ENCODE results near the gene MUC5B.

MUC5B gene

DNA sequence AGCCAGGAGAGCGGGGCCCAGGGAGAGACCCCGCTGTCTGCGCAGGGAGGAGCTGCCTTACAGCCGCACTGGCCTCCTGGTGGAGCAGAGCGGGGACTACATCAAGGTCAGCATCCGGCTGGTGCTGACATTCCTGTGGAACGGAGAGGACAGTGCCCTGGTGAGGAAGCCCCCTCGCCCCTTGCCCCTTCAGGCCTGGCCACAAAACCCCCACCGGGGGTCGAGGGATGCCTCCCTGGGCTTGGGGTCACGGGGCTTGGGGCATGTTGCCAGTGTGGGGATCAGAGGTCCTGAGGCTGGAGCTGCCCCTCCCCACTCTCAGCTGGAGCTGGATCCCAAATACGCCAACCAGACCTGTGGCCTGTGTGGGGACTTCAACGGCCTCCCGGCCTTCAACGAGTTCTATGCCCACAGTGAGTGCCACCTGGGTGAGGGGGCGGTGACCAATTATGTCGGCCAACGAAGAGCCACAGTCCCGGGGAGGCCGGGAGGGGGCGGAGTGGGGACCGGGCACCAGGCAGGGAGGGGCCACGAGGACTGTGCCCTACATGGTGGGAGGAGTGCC lies 4.2 kb downstream of the MUC5B start:
- H3K9me3 ChIP-seq (ENCODE audit: control insufficient read depth, insufficient read depth, low read length), result no peaks in the 10 kb centered on the region
- no peak overlapping the region for H3K9ac ChIP-seq (ENCODE audit: low read depth, low read length)
- no peaks in the 10 kb centered on the region; the same call in 1 of the 2 replicates for H3K4me1 ChIP-seq (ENCODE audit: control insufficient read depth, insufficient read depth, low read length)
- no peak overlapping the region for H3K4me3 ChIP-seq (ENCODE audit: low read depth, low read length)
- no peaks in the 10 kb centered on the region for H3K27me3 ChIP-seq (ENCODE audit: control insufficient read depth, insufficient read depth, low read length)
- no peaks in the 10 kb centered on the region for H3K36me3 ChIP-seq (ENCODE audit: control insufficient read depth, insufficient read depth, low read length)
- no peak overlapping the region for H3K27ac ChIP-seq (ENCODE audit: low read depth, low read length)

DNA sequence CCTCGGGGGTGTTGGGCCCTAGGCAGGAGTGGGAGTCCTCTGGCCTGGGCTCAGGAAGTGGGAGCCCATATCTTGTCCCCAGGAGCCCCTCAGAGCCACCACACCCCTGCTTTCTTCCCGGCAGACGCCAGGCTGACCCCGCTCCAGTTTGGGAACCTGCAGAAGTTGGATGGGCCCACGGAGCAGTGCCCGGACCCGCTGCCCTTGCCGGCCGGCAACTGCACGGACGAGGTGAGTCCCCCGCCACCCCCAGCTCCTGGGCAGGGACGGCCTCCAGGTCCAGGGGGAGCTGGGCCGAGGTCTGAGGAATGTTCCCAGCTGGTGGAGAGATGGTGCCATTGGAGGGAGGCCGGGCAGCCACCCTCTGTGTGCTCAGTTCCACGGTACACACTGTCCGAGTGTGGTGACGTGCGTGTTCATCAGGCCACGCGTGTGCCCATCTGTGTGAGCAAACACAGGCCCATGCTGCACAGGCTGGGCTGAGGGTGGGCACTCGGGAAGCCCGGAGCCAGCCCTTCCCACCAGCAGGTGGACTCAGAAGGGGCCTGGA lies 4.8 kb downstream of the MUC5B start:
- no peaks in the 10 kb centered on the region for H3K9me3 ChIP-seq (ENCODE audit: control insufficient read depth, insufficient read depth, low read length)
- no peaks in the 10 kb centered on the region; the same call in 1 of the 2 replicates for H3K4me1 ChIP-seq (ENCODE audit: control insufficient read depth, insufficient read depth, low read length)
- H3K4me3 ChIP-seq (ENCODE audit: low read depth, low read length), result no peak overlapping the region
- no peaks in the 10 kb centered on the region for H3K36me3 ChIP-seq (ENCODE audit: control insufficient read depth, insufficient read depth, low read length)
- H3K9ac ChIP-seq (ENCODE audit: low read depth, low read length), result no peak overlapping the region
- H3K27me3 ChIP-seq (ENCODE audit: control insufficient read depth, insufficient read depth, low read length), result no peaks in the 10 kb centered on the region
- H3K27ac ChIP-seq (ENCODE audit: low read depth, low read length), result no peak overlapping the region

DNA sequence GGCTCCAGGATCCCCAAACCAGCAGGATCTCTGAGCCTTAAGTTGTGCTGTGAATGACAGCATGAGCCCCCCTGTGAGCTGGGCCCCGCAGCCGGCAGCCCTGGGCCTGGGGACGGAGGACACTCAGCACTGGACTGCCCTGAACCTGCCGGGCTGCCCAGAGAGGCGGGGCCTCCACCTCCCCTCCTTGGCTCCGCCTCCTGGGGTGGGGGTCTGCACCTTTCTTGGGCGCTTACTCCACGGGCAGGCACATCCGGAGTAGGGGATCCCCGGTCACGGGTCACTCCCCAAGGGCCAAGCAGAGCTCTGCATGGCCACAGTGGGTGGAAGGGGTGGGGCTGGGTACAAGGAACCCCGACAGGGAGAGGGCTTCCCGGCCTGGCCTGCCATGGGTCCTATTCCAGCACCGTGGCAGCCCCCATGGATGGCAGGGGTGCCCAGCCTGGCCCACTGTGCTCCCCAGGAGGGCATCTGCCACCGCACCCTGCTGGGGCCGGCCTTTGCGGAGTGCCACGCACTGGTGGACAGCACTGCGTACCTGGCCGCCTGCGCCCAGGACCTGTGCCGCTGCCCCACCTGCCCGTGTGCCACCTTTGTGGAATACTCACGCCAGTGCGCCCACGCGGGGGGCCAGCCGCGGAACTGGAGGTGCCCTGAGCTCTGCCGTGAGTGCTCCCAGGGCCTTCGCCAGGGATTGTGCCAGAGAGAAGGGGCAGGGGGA lies 5.4 kb downstream of the MUC5B start:
- H3K27me3 ChIP-seq (ENCODE audit: control insufficient read depth, insufficient read depth, low read length), result no peaks in the 10 kb centered on the region
- no peak overlapping the region for H3K9ac ChIP-seq (ENCODE audit: low read depth, low read length)
- H3K27ac ChIP-seq (ENCODE audit: low read depth, low read length), result no peak overlapping the region
- H3K4me1 ChIP-seq (ENCODE audit: control insufficient read depth, insufficient read depth, low read length), result no peaks in the 10 kb centered on the region; the same call in 1 of the 2 replicates
- no peaks in the 10 kb centered on the region for H3K36me3 ChIP-seq (ENCODE audit: control insufficient read depth, insufficient read depth, low read length)
- no peaks in the 10 kb centered on the region for H3K9me3 ChIP-seq (ENCODE audit: control insufficient read depth, insufficient read depth, low read length)
- no peak overlapping the region for H3K4me3 ChIP-seq (ENCODE audit: low read depth, low read length)

DNA sequence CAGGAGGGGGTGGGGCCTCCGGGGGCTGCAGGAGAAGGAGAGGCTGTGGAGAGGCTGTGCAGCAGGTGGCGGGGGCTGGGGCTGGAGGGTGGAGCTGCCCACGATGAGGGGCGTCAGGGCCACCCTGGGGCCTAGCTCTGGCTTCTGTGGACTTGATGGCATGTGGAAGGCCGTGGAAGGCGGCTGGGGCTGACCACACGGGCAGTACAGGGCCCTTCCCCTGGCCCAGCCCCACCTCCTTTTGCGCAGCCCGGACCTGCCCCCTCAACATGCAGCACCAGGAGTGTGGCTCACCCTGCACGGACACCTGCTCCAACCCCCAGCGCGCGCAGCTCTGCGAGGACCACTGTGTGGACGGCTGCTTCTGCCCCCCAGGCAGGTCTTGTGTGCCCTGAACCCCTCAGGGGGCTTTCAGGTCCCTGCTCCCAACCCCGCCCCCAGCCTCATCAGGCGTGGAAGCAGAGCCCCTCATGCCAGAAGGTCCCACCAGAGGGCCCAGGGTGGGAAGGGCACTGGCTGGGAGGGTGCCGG lies 6.1 kb downstream of the MUC5B start:
- no peak overlapping the region for H3K9ac ChIP-seq (ENCODE audit: low read depth, low read length)
- H3K4me1 ChIP-seq (ENCODE audit: control insufficient read depth, insufficient read depth, low read length), result no peaks in the 10 kb centered on the region; the same call in 1 of the 2 replicates
- no peak overlapping the region for H3K27ac ChIP-seq (ENCODE audit: low read depth, low read length)
- H3K9me3 ChIP-seq (ENCODE audit: control insufficient read depth, insufficient read depth, low read length), result no peaks in the 10 kb centered on the region
- H3K27me3 ChIP-seq (ENCODE audit: control insufficient read depth, insufficient read depth, low read length), result no peaks in the 10 kb centered on the region
- H3K36me3 ChIP-seq (ENCODE audit: control insufficient read depth, insufficient read depth, low read length), result no peaks in the 10 kb centered on the region
- no peak overlapping the region for H3K4me3 ChIP-seq (ENCODE audit: low read depth, low read length)

DNA sequence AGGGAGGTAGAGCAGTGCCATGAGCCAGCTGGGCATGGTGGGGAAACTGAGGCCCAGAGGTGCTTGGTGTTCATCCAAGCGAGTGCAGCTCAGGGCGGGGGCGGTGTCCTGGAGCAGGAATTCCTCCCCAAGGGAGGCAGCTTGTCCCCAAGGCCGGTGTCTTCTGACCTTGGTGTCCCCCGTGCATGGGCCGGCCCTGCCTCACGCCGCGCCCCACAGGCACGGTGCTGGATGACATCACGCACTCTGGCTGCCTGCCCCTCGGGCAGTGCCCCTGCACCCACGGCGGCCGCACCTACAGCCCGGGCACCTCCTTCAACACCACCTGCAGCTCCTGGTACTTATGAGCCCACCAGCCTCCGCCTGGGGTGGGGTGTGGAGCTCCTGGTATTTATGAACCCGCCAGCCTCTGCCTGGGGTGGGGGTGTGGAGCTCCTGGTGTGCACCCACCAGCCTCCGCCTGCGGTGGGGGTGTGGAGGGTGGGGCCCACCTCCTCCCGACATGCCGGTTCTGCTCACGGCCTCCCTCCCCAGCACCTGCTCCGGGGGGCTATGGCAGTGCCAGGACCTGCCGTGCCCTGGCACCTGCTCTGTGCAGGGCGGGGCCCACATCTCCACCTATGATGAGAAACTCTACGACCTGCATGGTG lies 6.7 kb downstream of the MUC5B start:
- no peak overlapping the region for H3K4me3 ChIP-seq (ENCODE audit: low read depth, low read length)
- no peaks in the 10 kb centered on the region for H3K36me3 ChIP-seq (ENCODE audit: control insufficient read depth, insufficient read depth, low read length)
- no peaks in the 10 kb centered on the region for H3K9me3 ChIP-seq (ENCODE audit: control insufficient read depth, insufficient read depth, low read length)
- no peaks in the 10 kb centered on the region for H3K27me3 ChIP-seq (ENCODE audit: control insufficient read depth, insufficient read depth, low read length)
- H3K9ac ChIP-seq (ENCODE audit: low read depth, low read length), result no peak overlapping the region
- H3K4me1 ChIP-seq (ENCODE audit: control insufficient read depth, insufficient read depth, low read length), result no peaks in the 10 kb centered on the region
- H3K27ac ChIP-seq (ENCODE audit: low read depth, low read length), result no peak overlapping the region

DNA sequence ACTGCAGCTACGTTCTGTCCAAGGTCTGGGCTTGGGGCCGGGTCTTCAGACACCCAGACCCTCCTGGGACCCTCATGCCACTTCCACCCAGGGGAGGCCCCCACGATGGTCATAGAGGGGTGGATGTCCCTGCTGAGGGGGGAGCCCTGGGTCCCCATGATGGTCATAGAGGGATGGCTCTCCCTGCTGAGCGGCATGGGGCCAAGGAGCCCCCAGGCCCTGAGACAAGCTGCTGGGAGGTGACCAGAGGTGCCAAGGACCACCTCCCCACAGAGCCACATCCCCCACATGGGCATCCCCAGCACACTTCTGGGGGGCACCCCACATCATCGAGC lies 7.2 kb downstream of the MUC5B start:
- no peak overlapping the region for H3K9ac ChIP-seq (ENCODE audit: low read depth, low read length)
- no peaks in the 10 kb centered on the region for H3K4me1 ChIP-seq (ENCODE audit: control insufficient read depth, insufficient read depth, low read length)
- H3K27ac ChIP-seq (ENCODE audit: low read depth, low read length), result no peak overlapping the region
- no peaks in the 10 kb centered on the region for H3K9me3 ChIP-seq (ENCODE audit: control insufficient read depth, insufficient read depth, low read length)
- H3K4me3 ChIP-seq (ENCODE audit: low read depth, low read length), result no peak overlapping the region
- H3K27me3 ChIP-seq (ENCODE audit: control insufficient read depth, insufficient read depth, low read length), result no peaks in the 10 kb centered on the region
- no peaks in the 10 kb centered on the region for H3K36me3 ChIP-seq (ENCODE audit: control insufficient read depth, insufficient read depth, low read length)

DNA sequence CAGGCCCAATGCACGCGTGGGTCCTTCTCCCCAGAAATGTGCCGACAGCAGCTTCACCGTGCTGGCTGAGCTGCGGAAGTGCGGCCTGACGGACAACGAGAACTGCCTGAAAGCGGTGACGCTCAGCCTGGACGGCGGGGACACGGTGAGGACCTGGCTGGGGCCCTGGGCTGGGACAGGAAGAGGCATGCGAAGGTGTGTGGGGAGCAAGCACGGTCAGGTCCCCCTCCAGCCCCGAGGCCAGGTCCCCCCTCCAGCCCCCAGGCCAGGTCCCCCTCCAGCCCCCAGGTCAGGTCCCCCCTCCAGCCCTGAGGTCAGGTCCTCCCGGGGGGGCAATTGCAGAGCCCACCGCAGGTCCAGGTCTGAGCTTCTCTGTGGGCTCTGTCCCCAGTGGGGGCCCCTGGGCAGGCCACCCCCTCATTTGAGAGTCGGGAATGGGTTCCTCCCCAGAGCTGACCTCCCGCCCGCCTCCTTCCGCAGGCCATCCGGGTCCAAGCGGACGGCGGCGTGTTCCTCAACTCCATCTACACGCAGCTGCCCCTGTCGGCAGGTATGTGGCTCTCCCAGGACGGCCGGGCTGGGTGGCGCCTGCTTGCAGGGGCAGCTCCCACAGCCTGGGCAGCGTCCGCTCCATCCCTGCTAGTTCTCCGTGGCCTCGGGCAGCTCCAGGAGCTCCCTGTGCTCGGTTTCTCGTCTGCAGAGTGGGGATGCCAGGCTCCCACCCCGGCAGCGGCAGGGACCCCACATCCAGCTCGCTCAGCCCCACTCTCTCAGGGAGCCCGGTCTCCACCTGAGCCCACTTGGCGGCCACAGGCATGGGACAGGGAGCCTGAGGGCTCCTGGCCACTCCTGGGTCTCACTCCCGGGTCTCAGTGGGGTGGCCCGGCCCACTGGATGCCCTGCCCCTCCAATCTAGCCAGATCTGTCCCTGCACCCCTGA lies 7.9 kb downstream of the MUC5B start:
- Histone ChIP-seq H3K27me3 (ENCODE audit: control insufficient read depth, insufficient read depth, low read length) (no peaks in the 10 kb centered on the region), H3K4me1 (ENCODE audit: control insufficient read depth, insufficient read depth, low read length) (no peaks in the 10 kb centered on the region), H3K9ac (ENCODE audit: low read depth, low read length) (no peak overlapping the region), H3K36me3 (ENCODE audit: control insufficient read depth, insufficient read depth, low read length) (no peaks in the 10 kb centered on the region), H3K4me3 (ENCODE audit: low read depth, low read length) (no peak overlapping the region), H3K27ac (ENCODE audit: low read depth, low read length) (no peak overlapping the region), H3K9me3 (ENCODE audit: control insufficient read depth, insufficient read depth, low read length) (no peaks in the 10 kb centered on the region)

DNA sequence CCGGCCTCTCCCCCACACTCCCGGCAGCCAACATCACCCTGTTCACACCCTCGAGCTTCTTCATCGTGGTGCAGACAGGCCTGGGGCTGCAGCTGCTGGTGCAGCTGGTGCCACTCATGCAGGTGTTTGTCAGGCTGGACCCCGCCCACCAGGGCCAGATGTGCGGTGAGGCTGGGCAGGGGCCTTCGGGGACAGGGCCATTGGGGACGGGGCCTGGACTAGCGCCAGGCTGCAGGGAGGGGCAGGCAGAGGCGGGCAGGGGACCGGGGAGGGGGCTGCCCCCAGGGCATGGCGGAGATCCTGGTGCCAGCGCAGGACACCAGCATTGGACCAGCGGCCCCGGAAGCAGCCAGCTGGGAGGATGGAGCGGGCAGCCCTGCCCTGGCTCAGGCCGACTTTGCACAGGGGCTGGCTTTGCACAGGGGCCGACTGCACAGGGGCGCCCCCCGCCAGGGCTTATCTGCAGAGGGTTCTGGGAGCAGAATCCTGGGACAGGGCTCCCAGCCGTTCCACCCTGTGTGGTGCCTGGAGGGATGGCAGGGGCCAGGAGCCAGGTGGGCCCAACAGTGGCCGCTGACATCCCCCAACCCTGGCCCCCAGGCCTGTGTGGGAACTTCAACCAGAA lies 8.6 kb downstream of the MUC5B start:
- Histone ChIP-seq H3K9me3 (ENCODE audit: control insufficient read depth, insufficient read depth, low read length) (no peaks in the 10 kb centered on the region), H3K27ac (ENCODE audit: low read depth, low read length) (no peak overlapping the region), H3K27me3 (ENCODE audit: control insufficient read depth, insufficient read depth, low read length) (no peaks in the 10 kb centered on the region), H3K4me1 (ENCODE audit: control insufficient read depth, insufficient read depth, low read length) (no peaks in the 10 kb centered on the region), H3K4me3 (ENCODE audit: low read depth, low read length) (no peak overlapping the region), H3K36me3 (ENCODE audit: control insufficient read depth, insufficient read depth, low read length) (no peaks in the 10 kb centered on the region), H3K9ac (ENCODE audit: low read depth, low read length) (no peak overlapping the region)

DNA sequence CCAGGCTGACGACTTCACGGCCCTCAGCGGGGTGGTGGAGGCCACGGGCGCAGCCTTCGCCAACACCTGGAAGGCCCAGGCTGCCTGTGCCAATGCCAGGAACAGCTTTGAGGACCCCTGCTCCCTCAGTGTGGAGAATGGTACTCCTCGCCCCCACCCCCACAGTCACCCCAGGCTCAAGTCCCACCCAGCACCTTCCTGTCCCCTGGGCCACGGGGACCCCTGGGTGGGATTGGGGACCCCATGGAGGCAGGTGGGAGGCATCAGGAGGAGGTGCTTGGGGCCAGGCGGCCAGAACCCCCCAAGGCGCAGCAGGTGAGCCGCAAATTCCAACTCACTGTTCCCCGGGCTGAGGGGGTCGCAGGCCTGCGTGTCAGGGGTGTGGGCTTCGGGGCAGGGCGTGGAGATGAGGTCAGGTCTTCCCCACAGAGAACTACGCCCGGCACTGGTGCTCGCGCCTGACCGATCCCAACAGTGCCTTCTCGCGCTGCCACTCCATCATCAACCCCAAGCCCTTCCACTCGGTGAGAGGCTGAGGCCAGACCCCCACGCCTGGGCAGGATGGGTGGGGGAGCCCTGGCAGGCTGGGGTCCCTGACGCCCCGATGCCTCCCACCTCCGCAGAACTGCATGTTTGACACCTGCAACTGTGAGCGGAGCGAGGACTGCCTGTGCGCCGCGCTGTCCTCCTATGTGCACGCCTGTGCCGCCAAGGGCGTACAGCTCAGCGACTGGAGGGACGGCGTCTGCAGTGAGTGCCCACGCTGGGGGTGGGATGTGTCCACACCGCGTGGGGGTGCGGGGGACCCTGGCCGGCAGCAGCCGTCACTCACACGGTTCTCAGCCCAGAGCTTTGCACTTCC lies 9.4 kb downstream of the MUC5B start:
- no peak overlapping the region for H3K9ac ChIP-seq (ENCODE audit: low read depth, low read length)
- H3K4me1 ChIP-seq (ENCODE audit: control insufficient read depth, insufficient read depth, low read length), result no peaks in the 10 kb centered on the region
- no peaks in the 10 kb centered on the region for H3K27me3 ChIP-seq (ENCODE audit: control insufficient read depth, insufficient read depth, low read length)
- H3K9me3 ChIP-seq (ENCODE audit: control insufficient read depth, insufficient read depth, low read length), result no peaks in the 10 kb centered on the region
- H3K36me3 ChIP-seq (ENCODE audit: control insufficient read depth, insufficient read depth, low read length), result no peaks in the 10 kb centered on the region
- H3K4me3 ChIP-seq (ENCODE audit: low read depth, low read length), result no peak overlapping the region
- no peak overlapping the region for H3K27ac ChIP-seq (ENCODE audit: low read depth, low read length)

Measured in HUES48 (cell line).